Measurements from ENCODE around the gene G6PC3.

Gene G6PC3

DNA sequence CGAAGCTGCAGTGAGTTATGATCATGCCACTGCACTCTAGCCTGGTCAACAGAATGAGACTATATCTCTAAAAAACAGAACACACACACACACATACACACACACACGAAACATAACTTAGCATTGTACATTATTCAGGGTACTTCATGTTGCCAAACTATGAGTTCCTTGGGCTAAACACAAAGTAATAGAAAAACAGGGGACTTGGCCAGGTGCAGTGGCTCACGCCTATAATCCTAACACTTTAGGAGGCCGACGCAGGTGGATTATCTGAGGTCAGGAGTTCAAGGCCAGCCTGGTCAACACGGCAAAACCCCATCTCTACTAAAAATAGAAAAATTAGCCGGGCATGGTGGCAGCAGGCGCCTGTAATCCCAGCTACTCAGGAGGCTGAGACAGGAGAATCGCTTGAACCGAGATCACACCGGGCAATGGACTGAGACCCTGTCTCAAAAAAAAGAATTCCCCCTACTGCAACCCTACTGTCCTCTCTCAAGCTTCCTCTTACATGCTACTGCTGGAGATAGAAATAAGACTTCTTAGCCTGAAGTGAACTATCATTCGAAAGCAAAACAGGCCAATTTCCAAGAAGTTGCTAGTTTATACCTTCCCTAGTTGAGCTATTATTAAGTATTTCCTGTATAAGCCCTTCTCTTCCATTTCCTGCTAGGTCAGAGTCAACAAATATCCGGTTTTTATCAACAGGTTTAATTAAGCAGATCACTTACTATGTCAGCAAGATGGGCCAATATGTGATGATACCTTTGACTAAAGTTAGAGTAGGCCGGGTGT, 11.2 kb upstream of the G6PC3 start:
- peak in 1 of 10 donors; percentile 62 for DNase-seq
- intact Hi-C loops (cut with DNase I): no loop called here

DNA sequence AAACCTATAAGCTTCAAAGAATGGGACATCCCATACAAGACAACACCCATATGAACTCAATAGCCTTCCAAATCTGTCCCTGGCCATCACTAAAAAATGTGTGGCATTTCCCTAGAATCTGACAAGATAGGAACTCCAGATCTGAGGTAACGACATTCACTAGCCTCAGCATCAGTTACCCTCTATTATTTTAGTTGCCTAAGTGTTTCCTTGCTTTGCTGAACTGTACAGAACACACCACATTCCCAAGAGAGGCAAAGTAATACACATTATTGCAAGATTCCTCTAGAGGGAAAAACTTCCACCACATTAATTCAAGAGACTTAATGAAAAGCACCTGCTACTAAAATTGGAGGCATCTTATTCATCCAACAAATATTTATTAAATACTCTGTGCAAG, 9.1 kb upstream of the G6PC3 start:
- DNase-seq: no peak
- intact Hi-C loops (cut with DNase I): loop anchor here (10.0 kb wide), 1 partner anchor 47 kb away; the partner anchor contains the start of gene TMEM101

DNA sequence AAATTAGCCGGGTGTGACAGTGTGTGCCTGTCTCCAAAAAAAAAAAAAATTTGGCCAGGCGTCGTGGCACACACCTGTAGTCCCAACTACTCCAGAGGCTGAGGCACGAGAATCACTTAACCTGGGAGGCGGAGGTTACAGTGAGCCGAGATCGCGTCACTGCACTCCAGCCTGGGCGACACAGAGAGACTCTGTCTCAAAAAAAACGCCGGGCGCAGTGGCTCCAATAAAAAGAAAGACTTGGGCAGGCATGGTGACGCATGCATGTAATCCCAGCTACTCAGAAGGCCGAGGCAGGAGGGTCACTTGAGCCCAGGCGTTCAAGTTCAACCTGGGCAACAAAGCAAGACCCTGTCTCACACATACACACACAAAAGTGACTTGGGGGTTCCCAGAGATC, 7.7 kb upstream of the G6PC3 start:
- DNase-seq: peak in 2 of 10 donors; percentile 49 to 54
- intact Hi-C loops (cut with DNase I): loop anchor here (10.0 kb wide), 1 partner anchor 48 kb away; the partner anchor contains the start of gene TMEM101

DNA sequence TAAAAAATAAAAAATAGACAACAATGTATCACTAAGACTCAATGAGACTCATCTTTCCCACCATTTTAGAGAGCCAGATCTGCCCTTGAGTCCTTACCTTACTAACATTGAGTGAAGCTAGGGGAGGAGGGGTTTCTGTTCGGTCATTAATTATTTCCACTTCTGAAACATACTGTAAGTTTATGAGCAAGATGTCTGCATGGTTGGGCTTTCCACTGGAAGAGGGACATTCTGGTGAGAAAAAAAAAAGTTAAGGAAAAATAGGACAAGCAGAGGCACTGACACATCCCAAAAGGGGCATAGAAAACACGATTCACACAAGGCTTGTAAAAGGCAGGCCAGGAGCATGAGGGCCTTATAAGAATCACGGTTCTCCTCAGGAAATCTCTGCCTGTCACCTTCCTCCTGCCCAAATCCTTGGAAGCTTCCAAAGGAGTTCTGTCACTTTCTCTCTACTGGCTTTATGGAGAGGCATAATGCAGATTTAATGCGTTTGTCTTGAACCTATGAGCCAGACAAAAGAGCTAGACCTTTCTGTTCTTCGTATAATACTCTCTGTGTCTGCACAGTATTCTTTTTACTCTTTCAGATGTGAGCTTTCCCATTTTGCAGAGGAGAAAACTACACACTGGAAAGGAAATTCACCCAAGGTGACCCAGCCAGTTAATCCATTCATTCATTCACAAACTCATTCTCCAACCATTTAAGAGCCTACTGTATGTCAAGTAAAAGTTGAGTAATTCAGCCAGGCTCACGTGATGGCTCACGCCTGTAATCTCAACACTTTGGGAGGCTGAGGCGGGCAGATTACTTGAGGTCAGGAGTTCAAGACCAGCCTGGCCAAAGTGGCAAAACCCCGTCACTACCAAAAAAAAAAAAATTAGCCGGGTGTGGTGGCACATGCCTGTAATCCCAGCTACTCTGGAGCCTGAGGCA, 6.6 kb upstream of the G6PC3 start:
- DNase-seq: peak in 1 of 10 donors; percentile 44
- intact Hi-C loops (cut with DNase I): loop anchor here (10.0 kb wide), 1 partner anchor 49 kb away; the partner anchor contains the start of gene TMEM101

DNA sequence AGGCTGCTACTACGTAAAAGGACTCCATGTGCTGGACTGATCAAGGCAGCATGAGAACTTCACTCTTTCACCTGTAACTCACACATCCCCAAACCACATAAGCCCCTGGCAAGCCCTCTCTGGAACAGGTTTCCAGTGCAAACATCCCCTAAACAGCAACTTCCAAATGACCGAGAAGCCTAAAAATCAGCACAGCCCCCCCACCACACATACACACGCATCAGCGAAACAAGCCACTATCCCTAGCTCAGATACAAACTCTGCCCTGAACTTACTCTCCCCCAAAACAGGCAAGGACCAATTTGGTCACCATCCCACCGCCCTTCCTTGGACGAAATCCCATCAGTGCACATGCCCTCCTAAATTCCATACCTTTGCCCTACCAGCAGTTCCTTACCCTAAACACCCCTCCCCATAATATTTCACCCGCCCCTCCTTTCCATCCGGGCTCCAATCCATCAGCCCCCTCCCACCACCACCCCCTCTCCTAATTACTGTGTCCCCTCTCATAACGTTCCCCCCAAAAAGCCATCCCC, 4.8 kb upstream of the G6PC3 start:
- intact Hi-C loops (cut with DNase I): loop anchor here (10.0 kb wide), 1 partner anchor 51 kb away; the partner anchor contains the start of gene TMEM101
- no peak for DNase-seq

DNA sequence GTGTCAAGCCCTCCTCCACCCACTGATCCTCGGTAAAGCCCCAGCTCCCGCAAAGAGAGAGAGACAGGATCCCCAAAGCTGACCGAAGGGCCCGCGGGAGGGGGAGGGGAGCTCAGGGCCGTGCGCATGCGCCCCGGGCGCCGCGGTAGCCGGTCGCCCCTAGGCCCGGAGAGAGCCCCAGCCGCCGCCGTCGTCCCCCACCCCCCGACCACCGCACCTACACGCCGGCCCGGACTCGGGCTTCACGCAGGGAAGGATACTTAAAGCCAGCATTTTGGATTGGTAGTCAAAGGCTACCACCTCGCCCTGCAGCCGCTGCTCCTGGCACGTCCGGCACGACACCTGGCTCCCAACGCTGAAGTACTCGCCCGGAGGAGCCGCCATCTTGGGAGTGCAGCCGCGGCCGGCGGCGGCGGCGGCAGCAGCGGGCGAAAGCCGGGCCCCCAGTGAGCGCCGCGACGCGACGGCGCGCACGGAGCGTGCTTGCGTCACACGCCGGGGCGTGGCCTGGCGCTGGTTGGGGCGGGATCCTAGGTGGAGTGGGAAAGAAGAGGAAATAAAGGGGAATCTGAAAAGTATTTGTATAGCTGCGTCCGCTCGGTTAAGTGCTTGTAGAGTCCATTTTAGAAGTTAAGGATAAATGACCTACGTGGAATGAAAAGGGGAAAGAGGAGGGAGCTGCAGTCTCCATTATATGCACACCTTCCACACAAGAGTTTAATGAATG, 4.2 kb upstream of the G6PC3 start, which contains the start of gene LSM12:
LSM12 (minus strand) TSS at position 468 of the 727 bp plus-strand sequence; CDS start at position 384, 84 bp downstream.
- intact Hi-C loops (cut with DNase I): loop anchor here (10.0 kb wide), 1 partner anchor 52 kb away; the partner anchor contains the start of gene TMEM101
- peak; percentile 79 to 98 (median 87) for DNase-seq

DNA sequence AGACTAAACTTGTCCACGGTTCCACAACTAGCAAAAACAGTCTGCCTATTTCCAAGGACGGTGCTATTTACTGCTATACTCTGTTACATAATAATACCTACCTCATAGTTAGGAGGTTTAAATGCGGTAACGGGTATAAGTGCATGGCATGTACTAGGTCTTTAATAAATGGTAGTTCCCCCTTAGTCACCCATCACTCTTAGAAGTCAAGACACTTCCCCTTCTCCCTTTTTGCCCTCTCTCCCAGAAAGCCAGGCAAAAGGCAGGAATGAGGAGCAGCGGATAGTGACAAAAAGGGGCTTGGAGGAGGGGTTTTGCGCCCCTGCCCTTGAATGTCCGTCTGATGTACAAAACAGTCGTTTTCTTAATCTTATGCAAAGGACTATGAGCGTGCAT, 3.0 kb upstream of the G6PC3 start:
- peak in 1 of 10 donors; percentile 16 for DNase-seq
- intact Hi-C loops (cut with DNase I): loop anchor here (10.0 kb wide), 1 partner anchor 53 kb away; the partner anchor contains the start of gene TMEM101

DNA sequence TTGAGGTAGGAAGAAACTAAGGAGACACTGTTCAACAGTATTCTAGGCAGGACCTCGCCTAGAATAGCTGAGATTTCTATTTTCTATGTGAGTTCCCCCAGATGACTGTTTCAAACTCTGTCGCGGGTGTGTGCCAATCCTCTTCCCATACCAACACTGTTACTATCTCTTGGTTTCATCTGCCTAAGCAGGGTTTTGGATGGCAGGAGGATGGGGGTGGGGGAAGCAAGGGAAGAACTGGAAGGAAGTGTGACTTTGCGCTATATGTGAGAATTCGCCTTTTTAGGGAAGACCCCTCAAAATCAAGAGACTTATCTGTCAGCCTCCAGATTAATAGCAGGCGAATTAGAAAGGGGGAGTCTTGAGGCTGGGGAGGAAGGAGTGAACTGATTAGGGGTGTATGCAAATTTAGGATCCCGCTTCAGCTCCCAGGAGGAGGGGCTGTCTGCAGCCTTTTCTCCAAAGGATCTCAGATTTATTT, 521 bp upstream of the G6PC3 start:
- DNase-seq: peak in 1 of 10 donors; percentile 65
- intact Hi-C loops (cut with DNase I): loop anchor here (2.0 to 10.0 kb wide), 3 partner anchors 41 to 55 kb away; partner anchors contain the start of genes HDAC5 and TMEM101

DNA sequence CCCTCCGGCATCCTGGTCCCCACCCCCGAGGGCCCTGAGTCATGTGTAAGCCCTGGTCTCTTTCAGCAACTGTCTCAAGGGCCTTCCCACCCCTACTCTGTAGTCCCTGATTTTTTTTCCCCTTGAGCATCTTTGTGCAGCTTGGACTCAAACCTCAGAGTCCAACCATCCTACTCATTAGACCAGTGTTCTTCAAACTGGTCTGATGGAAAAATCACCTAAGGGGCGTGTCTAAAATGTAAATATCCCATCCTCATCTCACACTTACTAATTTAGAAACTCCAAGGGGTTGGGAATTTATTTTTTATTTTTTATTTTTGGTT, 624 bp downstream of the G6PC3 start:
- intact Hi-C loops (cut with DNase I): loop anchor here (2.0 kb wide), 2 partner anchors 40 to 52 kb away; partner anchors contain the start of gene HDAC5
- DNase-seq: no peak

DNA sequence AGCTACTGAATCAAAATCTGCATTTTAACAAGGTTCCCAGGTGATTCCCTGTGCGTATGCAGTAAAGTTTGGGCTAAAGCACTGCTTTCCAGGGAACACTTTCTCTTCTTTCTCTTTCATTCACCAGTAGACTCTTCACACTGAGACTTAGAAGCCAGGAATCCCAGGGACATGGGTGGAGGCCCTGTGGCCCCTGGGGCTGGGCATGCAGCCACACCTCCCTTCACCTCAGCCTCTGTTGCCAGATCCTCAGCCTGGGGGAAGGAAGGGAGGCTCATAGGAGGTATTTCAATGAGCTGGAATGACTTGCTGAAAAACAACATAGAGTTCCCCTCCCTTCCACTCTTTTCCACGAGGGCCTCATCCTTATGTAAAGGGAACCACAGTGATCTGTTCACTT, 1.2 kb downstream of the G6PC3 start:
- intact Hi-C loops (cut with DNase I): loop anchor here (2.0 kb wide), 2 partner anchors 39 to 51 kb away; partner anchors contain the start of gene HDAC5
- no peak for DNase-seq

DNA sequence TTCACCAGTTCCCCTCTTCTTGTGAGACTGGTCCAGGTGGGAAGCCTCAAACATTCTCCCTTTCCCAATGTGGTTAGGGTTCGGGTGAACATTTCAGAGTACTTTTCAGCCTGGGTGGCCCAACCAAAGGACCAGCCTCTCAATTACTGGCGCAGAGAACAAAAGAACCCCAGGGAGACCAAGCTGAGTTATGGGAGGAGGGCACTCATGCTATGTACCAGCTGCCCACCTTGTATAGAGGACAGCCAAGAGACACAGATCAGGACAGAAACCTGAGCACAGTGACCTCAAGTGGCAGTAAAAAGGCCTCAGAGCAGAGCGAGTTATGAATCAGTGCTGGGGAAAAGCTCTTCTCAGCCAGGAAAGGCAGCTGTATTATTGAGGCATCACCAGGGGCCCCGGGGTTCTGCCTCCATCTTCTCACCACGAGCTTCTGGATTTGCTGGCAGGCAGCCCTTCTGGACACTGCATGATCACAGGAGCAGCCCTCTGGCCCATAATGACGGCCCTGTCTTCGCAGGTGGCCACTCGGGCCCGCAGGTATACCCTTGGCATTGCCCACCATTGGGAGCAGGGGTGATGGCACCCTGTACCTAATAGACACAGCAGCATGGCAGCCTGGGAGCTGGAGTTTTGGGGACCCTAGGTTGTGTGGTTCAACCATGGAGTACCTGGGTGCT, 3.8 kb downstream of the G6PC3 start:
- peak in 2 of 10 donors; percentile 58 to 72 for DNase-seq

DNA sequence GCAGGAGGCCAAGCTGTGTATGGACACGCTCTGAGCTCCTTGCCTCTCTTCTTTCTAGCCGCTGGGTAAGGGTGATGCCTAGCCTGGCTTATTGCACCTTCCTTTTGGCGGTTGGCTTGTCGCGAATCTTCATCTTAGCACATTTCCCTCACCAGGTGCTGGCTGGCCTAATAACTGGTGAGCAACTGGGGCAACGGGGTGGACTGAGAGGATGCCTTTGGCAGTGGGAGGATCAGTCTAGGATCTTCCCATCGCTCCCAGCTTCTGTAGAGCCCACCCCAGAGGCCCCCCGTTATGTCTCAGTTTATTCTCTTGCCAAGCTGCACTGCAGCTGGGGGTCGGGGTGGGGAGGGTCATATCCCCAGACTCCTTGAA, 4.4 kb downstream of the G6PC3 start:
- DNase-seq: peak in 2 of 10 donors; percentile 59 to 73
- intact Hi-C loops (cut with DNase I): no loop called here

More for the DNA sequence above, 3.8 kb downstream of the G6PC3 start:
- intact Hi-C loops (cut with DNase I): no loop called here

DNA sequence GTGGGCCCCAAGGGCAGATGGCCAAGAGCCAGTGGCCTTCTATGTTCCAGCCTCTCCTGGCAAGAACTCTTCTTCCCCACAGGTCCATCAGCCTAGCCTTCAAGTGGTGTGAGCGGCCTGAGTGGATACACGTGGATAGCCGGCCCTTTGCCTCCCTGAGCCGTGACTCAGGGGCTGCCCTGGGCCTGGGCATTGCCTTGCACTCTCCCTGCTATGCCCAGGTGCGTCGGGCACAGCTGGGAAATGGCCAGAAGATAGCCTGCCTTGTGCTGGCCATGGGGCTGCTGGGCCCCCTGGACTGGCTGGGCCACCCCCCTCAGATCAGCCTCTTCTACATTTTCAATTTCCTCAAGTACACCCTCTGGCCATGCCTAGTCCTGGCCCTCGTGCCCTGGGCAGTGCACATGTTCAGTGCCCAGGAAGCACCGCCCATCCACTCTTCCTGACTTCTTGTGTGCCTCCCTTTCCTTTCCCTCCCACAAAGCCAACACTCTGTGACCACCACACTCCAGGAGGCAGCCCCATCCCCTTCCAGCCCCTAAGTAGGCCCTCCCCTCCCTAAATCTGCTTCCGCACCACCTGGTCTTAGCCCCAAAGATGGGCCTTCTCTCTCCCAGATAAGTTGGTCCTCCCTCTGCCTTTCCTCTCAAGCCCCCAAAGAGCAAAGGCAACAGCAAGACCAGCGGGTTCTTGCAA, 5.2 kb downstream of the G6PC3 start:
- DNase-seq: peak in 2 of 10 donors; percentile 44 to 50
- intact Hi-C loops (cut with DNase I): no loop called here

DNA sequence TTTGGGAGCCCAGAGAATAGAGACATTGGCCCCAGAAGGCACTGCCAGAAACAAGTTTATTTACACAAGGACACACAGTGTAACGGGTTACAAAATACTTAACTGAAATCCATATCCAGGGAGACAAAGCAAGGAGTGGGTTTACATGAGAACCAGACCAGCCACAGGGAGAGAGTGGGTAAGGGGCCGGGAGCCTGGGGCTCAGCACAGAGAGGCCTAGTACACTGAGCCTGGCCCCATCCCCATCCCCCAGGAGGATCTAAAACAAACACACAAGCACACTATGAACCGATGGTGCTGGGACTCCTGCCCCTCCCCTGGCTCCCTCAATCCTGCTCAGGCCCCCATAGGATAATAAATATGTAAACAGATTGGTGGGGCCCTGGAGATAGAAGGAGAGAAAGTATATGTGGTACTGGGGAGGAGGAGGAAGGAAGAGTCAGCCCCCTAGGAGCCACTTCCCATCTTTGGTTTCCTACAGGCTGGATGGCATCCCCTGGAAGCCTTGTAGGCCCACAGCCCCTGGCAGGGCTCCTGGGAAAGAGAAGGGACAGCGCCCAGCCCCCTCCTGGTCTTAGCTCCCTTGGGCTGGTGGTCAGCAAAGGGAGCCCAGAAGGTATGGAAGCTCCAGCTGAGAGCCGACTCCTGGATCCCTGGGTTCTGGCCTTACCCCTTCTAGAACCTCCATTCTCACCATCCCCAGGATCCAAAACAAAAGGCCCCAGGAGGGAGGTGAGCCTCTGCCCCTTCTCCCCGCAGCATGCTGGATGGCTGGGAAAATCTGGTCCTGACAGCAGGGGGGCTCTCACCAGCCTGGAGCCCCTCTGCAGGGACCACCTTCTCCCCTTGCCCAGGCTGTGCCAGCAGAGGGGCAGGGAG, 6.4 kb downstream of the G6PC3 start:
- intact Hi-C loops (cut with DNase I): no loop called here
- DNase-seq: peak in 2 of 10 donors; percentile 40 to 63

DNA sequence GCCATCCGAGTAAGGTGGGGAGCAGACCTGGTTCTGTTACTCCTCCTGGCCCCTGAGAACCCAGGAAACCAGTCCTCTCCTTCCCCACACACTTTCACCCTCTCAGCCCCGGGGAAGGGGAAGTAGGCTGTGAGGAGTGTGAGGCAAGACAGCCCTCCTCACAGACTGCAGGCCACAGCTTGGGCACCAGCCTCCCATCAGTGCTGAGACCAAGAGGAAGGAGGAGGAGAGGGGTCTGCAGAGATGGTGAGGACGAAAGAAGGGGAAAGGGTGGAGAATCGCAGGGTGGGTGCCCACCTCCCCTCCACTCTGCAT, 7.0 kb downstream of the G6PC3 start:
- peak in 2 of 10 donors; percentile 55 to 79 for DNase-seq

DNA sequence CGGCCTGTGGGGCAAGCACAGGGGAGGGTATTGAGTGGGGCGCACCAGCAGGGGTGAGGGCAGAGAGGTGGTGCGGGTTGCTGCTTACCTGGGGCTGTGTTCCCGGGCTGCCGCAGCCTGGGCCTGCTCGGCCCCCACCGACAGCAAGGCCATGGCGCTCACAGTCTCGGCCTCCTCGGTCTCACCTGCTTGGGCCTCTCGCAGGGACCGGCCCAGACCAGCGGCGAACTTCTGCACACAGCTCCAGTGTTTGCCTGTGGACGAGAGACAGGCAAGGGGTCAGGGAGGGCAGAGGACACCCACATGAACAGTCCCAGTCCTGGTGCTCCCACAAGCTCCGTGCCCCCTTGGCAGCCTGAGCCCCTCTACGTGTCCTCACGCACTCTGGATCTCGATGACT, 7.9 kb downstream of the G6PC3 start:
- DNase-seq: peak in 1 of 10 donors; percentile 75
- intact Hi-C loops (cut with DNase I): no loop called here

More for the DNA sequence above, 7.0 kb downstream of the G6PC3 start:
- intact Hi-C loops (cut with DNase I): no loop called here
